A549 (cell line): ENCODE results near the gene SLC8A1. TPM values are rescaled to one million over a fixed set of nuclear protein-coding genes. Genes with fewer than 3 reads are reported as not detected.

Source experiments
- ATAC-seq, 2 experiments: fragments of 200-7000 bp in 1 of 2; fragments of >200 bp in 1 of 2; cut with Nextera tagmentation in 1 of 2; cut with Tn5 transposase in 1 of 2; 3 replicates each; pipeline versions ENCODE4 v1.8.0 to v1.9.1; 2018 to 2020; ENCODE audit warnings: mild to moderate bottlenecking in 1 of 2, moderate library complexity in 1 of 2
- CTCF ChIA-PET: fragments of 300-600 bp; sonication (Branson Sonifier 250); formaldehyde crosslinking; extraction: SDS; loops from one replicate; lab custom pipeline; 2021; ENCODE audit warnings: antibody characterized with exemption, inconsistent platforms; lab: Yijun Ruan, JAX
- POLR2A ChIA-PET: fragments of 350-600 bp; formaldehyde crosslinking; extraction: SDS; loops from one replicate; lab custom pipeline; 2021; ENCODE audit warnings: antibody characterized with exemption, inconsistent platforms; lab: Yijun Ruan, JAX
- DNase-seq, 2 experiments: peaks; one replicate each; pipeline versions ENCODE4 v3.0.0 to v3.0.0-alpha.2; 2011 to 2016; ENCODE audit warnings: low read depth in 1 of 2, low spot score in 1 of 2
- FAIRE-seq: peaks from 2 replicates; lab custom pipeline; 2011; peaks lifted over from hg19 to GRCh38; lab: Jason Lieb, UNC
- H3K27ac ChIP-seq, 2 experiments: fragments of >200 bp; sonication (Bioruptor Twin); formaldehyde crosslinking; 3 replicates each; pipeline ENCODE4 v1.5.1; 2016 to 2017
- H3K4me1 ChIP-seq: fragments of >200 bp; sonication (Bioruptor Twin); formaldehyde crosslinking; 3 replicates; pipeline ENCODE4 v1.6.1; 2016
- H3K4me2 ChIP-seq: fragments of >200 bp; sonication (Bioruptor Twin); formaldehyde crosslinking; 3 replicates; pipeline ENCODE4 v1.6.1; 2016
- H3K4me3 ChIP-seq: fragments of >200 bp; sonication (Bioruptor Twin); formaldehyde crosslinking; 3 replicates; pipeline ENCODE4 v1.5.1; 2016
- H3K9me3 ChIP-seq: fragments of >200 bp; sonication (Bioruptor Twin); formaldehyde crosslinking; 3 replicates; pipeline ENCODE4 v1.6.1; 2016
- BCL3 ChIP-seq: fragments of >200 bp; sonication (Bioruptor Twin); formaldehyde crosslinking; IDR thresholded peaks from 3 replicates; pipeline ENCODE4 v1.6.1; 2016
- BHLHE40 ChIP-seq: IDR thresholded peaks from 2 replicates; pipeline ENCODE4 v1.6.1; 2012; ENCODE audit warnings: low read depth, low read length, inconsistent platforms
- CEBPB ChIP-seq, 2 experiments: fragments of >200 bp in 1 of 2; sonication (Bioruptor Twin) in 1 of 2; formaldehyde crosslinking in 1 of 2; IDR thresholded peaks; 2 replicates each; pipeline ENCODE4 v1.6.1; 2012 to 2016
- EHF ChIP-seq: fragments of 250-450 bp; sonication (Bioruptor Pico); IDR thresholded peaks from 2 replicates; pipeline ENCODE4 v1.5.0; 2020; ENCODE audit warnings: mild to moderate bottlenecking
- EHMT2 ChIP-seq: fragments of 200-600 bp; sonication (generic); IDR thresholded peaks from 2 replicates; pipeline ENCODE4 v1.6.1; 2016; ENCODE audit warnings: antibody characterized with exemption, low read depth, mild to moderate bottlenecking, moderate library complexity
- EP300 ChIP-seq, 2 experiments: fragments of >200 bp; sonication (Bioruptor Twin); formaldehyde crosslinking; IDR thresholded peaks; 2 replicates in 1 of 2; 3 replicates in 1 of 2; pipeline ENCODE4 v1.6.1; 2016 to 2017
- HDAC2 ChIP-seq: fragments of 200-600 bp; sonication (generic); IDR thresholded peaks from 2 replicates; pipeline ENCODE4 v1.6.1; 2016
- HES2 ChIP-seq: fragments of >200 bp; sonication (Bioruptor Twin); formaldehyde crosslinking; IDR thresholded peaks from 2 replicates; pipeline ENCODE4 v1.6.1; 2016
- HEYL ChIP-seq: fragments of 250-450 bp; sonication (Bioruptor Pico); IDR thresholded peaks from 2 replicates; pipeline ENCODE4 v1.8.0; 2021; ENCODE audit warnings: mild to moderate bottlenecking, moderate library complexity
- HOXA7 ChIP-seq: fragments of 250-450 bp; sonication (Bioruptor Pico); IDR thresholded peaks from 2 replicates; pipeline ENCODE4 v1.5.0; 2020; ENCODE audit warnings: mild to moderate bottlenecking, moderate library complexity
- HOXB13 ChIP-seq: fragments of 250-450 bp; sonication (Bioruptor Pico); IDR thresholded peaks from 2 replicates; pipeline ENCODE4 v1.5.0; 2020; ENCODE audit warnings: low read depth, mild to moderate bottlenecking, moderate library complexity
- HOXB5 ChIP-seq: fragments of 250-450 bp; sonication (Bioruptor Pico); IDR thresholded peaks from 2 replicates; pipeline ENCODE4 v1.5.0; 2020; ENCODE audit warnings: mild to moderate bottlenecking, moderate library complexity
- KDM1A ChIP-seq: fragments of 200-600 bp; sonication (generic); IDR thresholded peaks from 2 replicates; pipeline ENCODE4 v1.6.1; 2016; ENCODE audit warnings: low read depth, mild to moderate bottlenecking
- KDM5A ChIP-seq: fragments of 200-600 bp; sonication (generic); IDR thresholded peaks from 2 replicates; pipeline ENCODE4 v1.6.1; 2016; ENCODE audit warnings: antibody characterized with exemption, mild to moderate bottlenecking
- MAFK ChIP-seq: fragments of 450-650 bp; IDR thresholded peaks from 2 replicates; pipeline ENCODE4 v1.6.1; 2014; ENCODE audit not compliant: partially characterized antibody
- MAX ChIP-seq: IDR thresholded peaks from 2 replicates; pipeline ENCODE4 v1.6.1; 2012
- MAZ ChIP-seq: fragments of 150-350 bp; IDR thresholded peaks from 2 replicates; pipeline ENCODE4 v1.6.1; 2014; ENCODE audit warnings: antibody characterized with exemption, low read depth, low read length, borderline replicate concordance
- POLR2A ChIP-seq: IDR thresholded peaks from 2 replicates; pipeline ENCODE4 v1.6.1; 2012; ENCODE audit warnings: mild to moderate bottlenecking, low read length
- POLR2AphosphoS2 ChIP-seq: conservative IDR thresholded peaks from 2 replicates; pipeline ENCODE4 v1.6.1; 2012; ENCODE audit warnings: low read length, improper control_type of control experiment, inconsistent platforms
- RARB ChIP-seq: fragments of 250-450 bp; sonication (Bioruptor Pico); IDR thresholded peaks from 2 replicates; pipeline ENCODE4 v1.8.0; 2021; ENCODE audit warnings: mild to moderate bottlenecking, moderate library complexity
- REST ChIP-seq: fragments of 200-600 bp; sonication (generic); IDR thresholded peaks from 2 replicates; pipeline ENCODE4 v1.6.1; 2016; ENCODE audit warnings: antibody characterized with exemption, mild to moderate bottlenecking, moderate library complexity
- RFX5 ChIP-seq: fragments of 450-650 bp; IDR thresholded peaks from 2 replicates; pipeline ENCODE4 v1.7.1; 2014; ENCODE audit warnings: antibody characterized with exemption, mild to moderate bottlenecking, moderate library complexity
- SREBF2 ChIP-seq: fragments of 450-650 bp; IDR thresholded peaks from 2 replicates; pipeline ENCODE4 v1.6.1; 2014; ENCODE audit warnings: mild to moderate bottlenecking, moderate library complexity
- TP53 ChIP-seq: fragments of 250-450 bp; sonication (Bioruptor Pico); IDR thresholded peaks from 2 replicates; pipeline ENCODE4 v1.5.0; 2021; ENCODE audit warnings: mild to moderate bottlenecking, moderate library complexity
- USF2 ChIP-seq: fragments of 450-650 bp; IDR thresholded peaks from 2 replicates; pipeline ENCODE4 v1.6.1; 2014; ENCODE audit warnings: antibody characterized with exemption
- ZSCAN20 ChIP-seq: fragments of 250-450 bp; sonication (Bioruptor Pico); IDR thresholded peaks from 2 replicates; pipeline ENCODE4 v1.8.0; 2022; ENCODE audit warnings: mild to moderate bottlenecking, moderate library complexity
- WGBS: methylation state at CpG from one replicate; pipeline ENCODE4 v1.1.6; 2017; ENCODE audit errors: missing lambda C conversion rate; 5-methylcytosine and 5-hydroxymethylcytosine counted together
- polyA plus RNA-seq, 4 experiments: library from polyadenylated mRNA; depleted of rRNA in 3 of 4; stranded (reverse); fragments of >200 nt; fragmentation: RNase III in 1 of 4; extraction: RNeasy Plus Mini Kit Qiagen cat#74134 plus additional on column Dnase treatment in 1 of 4; gene quantifications; 2 replicates in 3 of 4; 3 replicates in 1 of 4; pipeline ENCODE4 v1.2.3, GENCODE V29; 2011 to 2017

The SLC8A1 gene
- polyA plus RNA-seq, 2 of the 4 experiments (the other 2 are of a cell fraction) = 0.28 to 0.92 TPM

GRCh38 chr2:40168032-40168431 is 283.9 kb downstream of the SLC8A1 start:
- ATAC-seq (no peak), DNase-seq (no peak), FAIRE-seq (no peak)
- ChIA-PET CTCF (interaction anchor here (0.7 kb wide), 1 partner anchor 388 kb away, joined by 3 read pairs; no protein-coding TSS in a partner anchor), POLR2A (no interaction called here)
- no peak overlapping the region for H3K4me2 ChIP-seq
- no peaks in the 10 kb centered on the region for H3K9me3 ChIP-seq
- WGBS = 58% methylated on average over 4 of the region's 4 CpGs
- no peak overlapping the region for H3K4me3 ChIP-seq
- TF ChIP-seq KDM1A = no peak
- TF ChIP-seq HEYL = no peak
- no peak for TF ChIP-seq RFX5
- TF ChIP-seq POLR2AphosphoS2 = no peak
- TF ChIP-seq BCL3 = no peak
- no peak for TF ChIP-seq HDAC2
- no peak for TF ChIP-seq HOXA7 (CRISPR knock-in tag)
- TF ChIP-seq BHLHE40 = no peak
- TF ChIP-seq TP53 (CRISPR knock-in tag) = no peak
- TF ChIP-seq MAZ = no peak
- no peak for TF ChIP-seq HES2
- TF ChIP-seq EHF (CRISPR knock-in tag) = no peak
- TF ChIP-seq EHMT2 = no peak
- no peak for TF ChIP-seq KDM5A
- TF ChIP-seq SREBF2 = no peak
- no peaks in the 10 kb centered on the region for H3K4me1 ChIP-seq
- H3K27ac ChIP-seq = no peak overlapping the region

- H3K4me2 ChIP-seq = no peak overlapping the region
- TF ChIP-seq POLR2AphosphoS2 = no peak
- H3K4me3 ChIP-seq = no peak overlapping the region
- no peaks in the 10 kb centered on the region for H3K9me3 ChIP-seq
- H3K4me1 ChIP-seq = no peaks in the 10 kb centered on the region
- ChIA-PET CTCF (interaction anchor here (0.7 to 1.9 kb wide), 2 partner anchors 12 to 34 kb away, joined by 3 to 6 read pairs; no protein-coding TSS in a partner anchor), POLR2A (no interaction called here)
- ATAC-seq (no peak), DNase-seq (no peak), FAIRE-seq (no peak)
- H3K27ac ChIP-seq = no peak overlapping the region
- 6% methylated on average over 2 of the region's 2 CpGs for WGBS
These were observed 285.9 kb downstream of the SLC8A1 start for GRCh38 chr2:40166006-40166405.

- H3K4me3 ChIP-seq = no peak overlapping the region
- TF ChIP-seq HOXB13 (CRISPR knock-in tag) = no peak
- no peak for TF ChIP-seq RARB (CRISPR knock-in tag)
- no peak for TF ChIP-seq MAX
- TF ChIP-seq ZSCAN20 (CRISPR knock-in tag) = no peak
- TF ChIP-seq MAZ = no peak
- TF ChIP-seq EP300 (IDR thresholded peaks at IDR 0.05) = no peak
- no peaks in the 10 kb centered on the region for H3K9me3 ChIP-seq
- H3K27ac ChIP-seq = no peak overlapping the region
- H3K4me1 ChIP-seq = no peaks in the 10 kb centered on the region
- ChIA-PET CTCF (interaction anchor here (0.7 to 1.9 kb wide), 2 partner anchors 12 to 34 kb away, joined by 3 to 6 read pairs; no protein-coding TSS in a partner anchor), POLR2A (no interaction called here)
- 8% methylated on average over 4 of the region's 4 CpGs for WGBS
- FAIRE-seq = no peak
- no peak overlapping the region for H3K4me2 ChIP-seq
- ATAC-seq = no peak
- DNase-seq = no peak
These were observed 286.4 kb downstream of the SLC8A1 start for GRCh38 chr2:40165509-40165844.

GRCh38 chr2:40164736-40165508 is 287.0 kb downstream of the SLC8A1 start:
- no peak for ATAC-seq
- no peak for TF ChIP-seq REST
- TF ChIP-seq MAFK = no peak
- TF ChIP-seq HOXB13 (CRISPR knock-in tag) = no peak
- no peak for TF ChIP-seq KDM5A
- no peak for TF ChIP-seq TP53 (CRISPR knock-in tag)
- no peak for TF ChIP-seq POLR2A
- no peak for TF ChIP-seq HOXB5 (CRISPR knock-in tag)
- no peak for TF ChIP-seq SREBF2
- TF ChIP-seq EP300 (IDR thresholded peaks at IDR 0.05) = no peak
- no peak for TF ChIP-seq USF2
- no peak for TF ChIP-seq CEBPB (IDR thresholded peaks at IDR 0.05)

More at GRCh38 chr2:40164736-40165508, 287.0 kb downstream of the SLC8A1 start:
- WGBS = 31% methylated on average over 9 of the region's 9 CpGs
- FAIRE-seq (no peak), DNase-seq (no peak)
- no peak overlapping the region for H3K27ac ChIP-seq
- ChIA-PET CTCF (interaction anchor here (0.7 to 1.9 kb wide), 2 partner anchors 11 to 33 kb away, joined by 3 to 6 read pairs; no protein-coding TSS in a partner anchor), POLR2A (no interaction called here)
- no peaks in the 10 kb centered on the region for H3K9me3 ChIP-seq
- H3K4me1 ChIP-seq = no peaks in the 10 kb centered on the region
- H3K4me3 ChIP-seq = no peak overlapping the region
- no peak overlapping the region for H3K4me2 ChIP-seq
